ENCODE results near the gene HSF5.
A peak's percentile ranks its signal among the peaks of the same experiment; 100 is the strongest.
"Not testable (repeated sequence)": the region's sequence is repeated elsewhere in the genome, so short reads cannot be mapped to it uniquely, and the experiment has no call there.

The HSF5 gene

DNA sequence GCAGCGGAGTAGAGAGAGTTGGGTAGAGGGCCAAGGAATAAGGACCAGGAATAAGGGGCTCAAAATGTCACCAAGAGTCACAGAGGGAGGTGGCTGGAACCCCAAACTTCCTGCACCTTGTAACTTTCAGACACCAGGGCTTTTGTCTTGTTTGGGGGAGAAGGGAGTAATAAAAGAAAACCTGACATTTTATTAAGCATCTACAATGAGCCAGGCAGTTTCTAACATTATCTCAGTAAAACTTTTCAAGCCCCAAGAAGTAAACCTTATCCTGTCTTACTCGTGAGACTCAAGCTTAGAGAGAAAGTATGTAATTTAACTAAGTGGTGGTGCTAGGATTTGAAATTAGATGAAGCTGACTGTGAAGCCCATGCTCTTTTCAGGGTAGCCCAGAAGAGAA is 27.1 kb upstream of the HSF5 start:
- ATAC-seq = no peak

DNA sequence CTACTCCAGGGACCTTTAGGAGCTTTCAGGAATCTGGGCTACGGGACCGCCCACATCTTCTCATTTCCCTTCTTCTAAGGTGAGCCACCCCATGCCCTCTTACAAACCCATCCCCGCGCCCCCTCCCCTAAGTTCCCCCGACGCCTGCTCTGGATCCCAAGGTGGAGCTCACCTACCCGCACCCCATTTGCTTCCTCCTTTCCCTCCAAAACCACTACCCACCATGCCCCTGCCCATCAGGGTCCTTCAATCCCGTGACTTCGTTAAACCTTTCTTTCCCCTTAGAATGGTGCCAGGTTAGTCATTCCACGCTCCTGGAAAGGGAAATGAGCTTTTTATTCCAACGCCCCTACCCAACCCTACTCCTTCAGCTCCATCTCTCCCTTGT is 26.6 kb upstream of the HSF5 start:
- ATAC-seq = no peak

DNA sequence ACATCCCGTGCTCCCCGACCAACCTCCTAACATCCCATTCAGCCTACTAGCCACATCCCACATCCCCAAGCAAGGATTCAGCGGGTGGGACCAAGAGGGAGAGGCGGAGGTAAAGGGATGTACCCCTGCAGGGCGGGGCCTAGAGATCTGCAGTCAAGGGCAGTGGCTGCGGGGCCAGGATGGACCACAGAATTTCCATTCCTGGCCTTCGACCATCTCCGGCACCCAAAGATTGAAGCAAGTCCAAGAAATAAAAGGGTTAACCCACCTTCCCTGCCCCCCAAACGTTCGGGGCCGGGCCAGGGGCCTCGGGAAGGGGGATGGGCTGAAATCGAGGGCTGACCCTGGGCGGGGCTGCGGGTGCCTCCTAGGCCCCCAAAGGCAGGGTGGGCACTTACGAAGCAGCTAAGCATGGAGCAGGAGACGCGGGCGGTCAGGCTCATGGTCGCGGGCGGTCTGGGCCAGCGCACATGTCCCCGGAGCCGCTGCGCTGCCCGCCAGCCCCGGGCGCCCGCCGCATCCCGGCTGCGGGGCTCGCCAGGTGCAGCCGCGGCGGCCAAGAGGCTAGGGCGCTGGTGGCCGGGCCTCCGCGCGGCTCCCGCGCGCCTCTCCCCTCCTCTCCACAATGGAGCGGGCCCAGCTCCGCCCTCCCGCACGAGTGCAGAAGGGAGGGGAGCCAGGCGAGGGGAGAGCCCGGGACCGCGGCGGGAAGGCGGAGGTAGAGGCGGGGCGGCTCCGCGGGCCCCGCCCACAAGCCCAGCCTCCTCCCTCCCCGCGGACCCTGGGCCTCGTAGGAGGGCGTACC is 26.0 kb upstream of the HSF5 start, which contains the start of gene MTMR4:
Gene MTMR4 (minus strand): TSS at position 674 of the 805 bp plus-strand sequence. CDS start 231 bp downstream, at position 443.
- ATAC-seq = peak; percentile 3 to 6

DNA sequence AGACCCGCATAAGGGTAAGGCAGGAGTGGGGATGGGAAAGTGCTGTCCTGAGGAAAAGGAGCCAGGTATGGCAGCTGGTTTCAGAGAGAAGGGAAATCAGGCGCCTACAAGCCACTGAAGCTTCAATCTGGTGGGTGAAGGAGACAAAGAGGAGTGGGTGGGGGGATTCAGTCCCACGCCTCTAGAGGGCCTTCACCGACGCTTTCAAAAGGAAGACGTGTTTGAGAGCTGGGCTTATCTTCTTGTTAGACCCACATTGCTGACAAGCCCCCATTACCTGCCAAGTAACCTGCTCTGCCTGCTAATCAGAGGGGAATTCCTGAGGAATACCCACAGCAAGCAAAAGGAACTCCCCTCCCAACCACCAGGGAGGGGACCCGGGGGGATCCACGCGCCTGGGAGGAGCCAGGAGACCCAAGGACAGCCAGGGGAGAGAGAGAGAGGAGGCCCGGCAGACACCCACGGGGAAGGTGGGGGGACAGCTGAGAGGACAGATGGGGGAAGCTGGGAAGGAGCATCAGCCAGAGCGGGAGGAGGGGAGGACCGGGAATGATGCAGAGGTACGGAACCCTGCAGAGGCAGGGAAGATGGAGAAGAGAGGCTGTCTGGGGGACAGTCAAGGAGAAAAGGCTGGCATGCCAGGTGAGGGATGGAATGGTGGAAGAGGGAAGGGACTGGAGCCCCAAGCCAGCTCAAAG is 25.2 kb upstream of the HSF5 start:
- no peak for ATAC-seq

DNA sequence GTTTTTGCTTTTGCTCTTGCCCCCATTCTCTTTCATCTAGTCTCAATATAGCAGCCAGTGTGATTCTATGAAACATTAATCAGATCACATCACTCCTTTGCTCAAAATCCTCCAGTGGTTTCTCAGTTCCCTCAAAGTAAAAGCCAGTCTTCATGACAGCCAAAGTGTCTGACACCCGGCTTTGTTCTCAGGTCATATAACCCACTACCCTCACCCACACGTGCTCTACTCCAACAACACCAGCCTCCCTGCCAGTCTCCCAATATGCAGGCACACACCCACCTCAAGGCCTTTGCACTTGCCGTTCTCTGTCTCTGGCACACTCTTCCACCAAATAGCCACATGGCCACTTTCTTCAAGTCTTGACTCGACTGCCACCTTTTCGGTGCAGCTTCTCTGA is 21.9 kb upstream of the HSF5 start:
- ATAC-seq = no peak

DNA sequence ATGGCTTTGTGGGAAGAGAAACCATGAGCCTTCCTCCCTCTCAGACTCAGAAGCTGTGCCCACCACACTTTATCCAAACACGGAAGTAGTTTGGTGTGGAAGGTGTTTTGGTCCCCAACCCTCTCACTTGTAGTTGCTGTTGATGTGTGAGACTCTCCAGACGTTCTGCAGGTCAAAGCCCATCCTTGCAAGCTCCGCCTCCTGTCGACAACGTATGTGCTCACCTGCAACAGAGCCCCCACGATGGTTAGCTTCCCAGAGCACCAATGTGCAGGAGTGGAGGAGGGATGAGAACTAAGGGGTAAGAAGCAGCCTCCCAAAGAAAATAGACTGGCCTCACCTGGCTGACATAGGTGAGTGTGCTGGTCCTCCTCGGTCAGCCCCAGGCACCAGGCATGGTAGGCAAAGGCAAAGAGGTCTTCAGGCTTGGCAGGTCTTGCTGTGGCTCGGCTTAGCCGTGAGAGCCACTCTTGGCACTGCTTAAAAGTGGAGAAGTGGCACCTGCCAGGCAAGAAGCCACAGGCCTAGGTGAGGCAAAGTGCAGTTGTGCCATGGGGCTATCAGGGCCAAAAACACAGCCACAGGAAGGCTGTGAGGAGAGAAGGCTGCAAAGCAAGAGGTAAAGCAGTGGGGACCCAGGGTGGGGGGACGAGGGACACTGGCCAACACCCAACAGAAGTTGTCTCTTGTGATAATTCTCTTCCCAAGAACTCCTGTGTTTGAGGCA is 20.3 kb upstream of the HSF5 start:
- no peak for ATAC-seq

DNA sequence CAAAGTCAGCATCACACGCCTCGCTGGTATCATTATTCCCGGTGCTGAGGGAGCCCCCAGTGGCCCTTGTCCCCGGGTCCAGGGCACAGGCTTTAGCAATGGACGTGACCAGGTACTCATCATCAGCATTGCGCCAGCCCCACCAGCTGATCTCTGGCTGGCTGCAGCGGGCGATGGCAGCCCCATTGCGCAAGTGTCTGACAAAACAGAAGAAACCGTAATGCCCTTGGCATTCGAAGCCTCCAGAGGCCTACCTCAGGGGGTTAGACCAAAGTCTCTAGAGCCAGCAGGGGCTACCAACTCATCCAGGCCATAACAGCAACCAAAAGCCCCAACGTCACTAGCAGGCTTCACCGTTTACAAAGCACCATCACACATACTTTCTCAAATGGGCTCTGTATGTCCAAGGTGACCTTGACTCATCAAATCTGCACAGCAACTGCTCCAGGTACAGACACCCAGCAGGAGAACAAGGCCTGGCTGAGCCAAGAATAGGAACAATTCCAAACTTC is 19.0 kb upstream of the HSF5 start:
- no peak for ATAC-seq

DNA sequence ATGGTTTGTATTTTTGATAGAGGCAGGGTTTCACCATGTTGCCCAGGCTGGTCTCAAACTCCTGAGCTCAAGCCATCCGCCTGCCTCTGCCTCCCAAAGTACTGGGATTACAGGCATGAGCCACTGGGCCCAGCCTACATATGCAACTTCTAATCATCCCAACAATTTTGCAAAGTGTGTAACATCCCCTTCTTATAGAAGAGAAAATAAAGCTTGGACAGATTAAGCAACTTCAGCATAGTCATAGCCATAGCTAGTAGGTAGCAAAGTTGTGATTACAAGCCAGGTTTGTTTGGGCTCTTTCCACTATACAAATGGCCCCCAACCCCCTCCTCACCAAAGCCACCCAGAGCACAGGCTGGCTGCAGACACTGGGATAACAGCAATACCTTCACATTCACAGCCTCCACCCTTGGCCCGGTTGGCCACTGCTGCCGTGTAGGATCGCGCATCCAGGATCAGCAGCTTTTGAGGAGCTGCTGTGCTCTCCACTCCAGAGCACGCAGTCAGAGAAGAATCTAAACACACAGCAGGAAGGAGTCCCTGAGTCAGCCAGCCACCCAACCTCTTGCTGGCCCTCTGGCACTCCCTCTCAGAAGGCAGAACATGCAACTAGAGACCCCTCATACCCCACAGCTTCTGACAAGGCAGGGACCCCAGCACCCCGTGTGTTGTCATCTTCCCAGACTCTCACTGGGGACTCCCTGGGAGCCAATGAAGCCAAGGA is 18.3 kb upstream of the HSF5 start:
- ATAC-seq = no peak

DNA sequence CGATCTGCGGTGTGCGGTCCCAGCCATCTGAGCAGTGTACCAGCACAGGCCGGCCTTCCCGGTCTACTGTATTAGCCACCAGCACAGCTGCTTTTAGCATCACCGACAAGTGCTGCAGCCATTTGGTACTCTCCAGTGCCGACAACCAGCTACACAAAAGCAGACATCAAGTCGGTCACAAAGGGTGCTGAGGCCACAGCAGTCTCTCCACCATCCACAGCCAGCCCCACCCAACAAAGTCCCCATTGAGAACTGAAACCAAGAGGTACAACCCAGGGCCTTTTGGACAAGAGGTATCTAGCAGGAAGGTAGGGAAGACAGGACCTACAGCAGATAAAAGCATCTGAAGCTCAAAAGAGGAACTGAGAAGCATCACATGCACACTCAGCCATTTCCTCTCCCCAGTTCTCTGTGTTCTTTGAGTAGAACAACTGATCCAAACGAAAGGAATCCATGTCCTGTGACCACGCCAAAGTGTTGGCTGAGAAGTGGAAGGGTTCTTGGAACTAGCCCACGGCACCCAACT is 16.7 kb upstream of the HSF5 start:
- peak; percentile 17 to 20 for ATAC-seq

DNA sequence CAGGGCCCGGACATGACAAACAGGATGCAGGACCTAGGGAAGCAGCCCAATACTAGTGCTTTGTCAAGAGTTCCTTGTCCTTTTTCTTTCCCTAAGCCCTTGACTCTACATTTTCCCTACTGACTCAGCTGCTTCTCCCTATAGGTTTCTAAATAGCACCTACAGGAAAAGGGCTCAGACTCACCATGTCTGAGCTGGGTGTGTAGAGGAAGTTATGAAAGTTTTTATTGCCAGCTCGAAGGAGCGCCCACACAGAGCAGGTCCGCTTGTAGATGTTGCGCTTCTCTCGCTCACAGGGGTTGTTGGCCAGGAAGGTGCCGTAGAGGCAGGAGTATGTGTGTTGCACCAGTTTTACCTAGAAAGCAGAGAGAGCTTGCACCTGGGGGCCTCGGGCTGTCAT is 15.7 kb upstream of the HSF5 start:
- no peak for ATAC-seq

DNA sequence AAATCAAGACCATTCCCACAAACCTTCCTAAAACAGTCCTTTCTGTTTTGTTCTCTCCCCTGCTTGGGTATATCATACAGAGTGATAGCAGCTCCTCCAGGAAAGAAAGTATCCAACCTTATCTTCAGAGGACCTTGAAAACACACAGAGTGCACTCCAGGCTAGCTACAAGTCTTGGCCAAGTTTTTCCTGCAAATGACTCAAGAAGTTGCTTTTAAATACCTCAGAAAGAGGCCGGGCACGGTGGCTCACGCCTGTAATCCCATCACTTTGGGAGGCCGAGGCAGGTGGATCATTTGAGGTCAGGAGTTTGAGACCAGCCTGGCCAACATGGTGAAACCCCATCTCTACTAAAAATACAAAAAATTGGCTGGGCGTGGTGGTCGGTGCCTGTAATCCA is 14.9 kb upstream of the HSF5 start:
- not testable (repeated sequence) for ATAC-seq

DNA sequence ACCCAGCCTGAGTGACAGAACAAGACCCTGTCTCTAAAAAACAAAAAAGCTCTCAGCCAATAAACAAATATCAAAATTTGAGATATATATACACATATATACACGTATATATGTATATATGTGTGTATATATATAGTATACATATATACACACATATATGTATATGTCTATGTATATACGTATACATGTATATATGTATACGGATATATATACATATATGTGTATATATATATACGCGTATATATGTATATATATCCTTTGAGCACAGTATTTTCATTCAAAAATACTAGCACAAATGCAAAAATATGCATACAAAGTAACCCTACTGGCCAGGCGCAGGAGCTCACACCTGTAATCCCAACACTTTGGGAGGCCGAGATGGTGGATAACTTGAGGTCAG is 13.2 kb upstream of the HSF5 start:
- no peak for ATAC-seq

DNA sequence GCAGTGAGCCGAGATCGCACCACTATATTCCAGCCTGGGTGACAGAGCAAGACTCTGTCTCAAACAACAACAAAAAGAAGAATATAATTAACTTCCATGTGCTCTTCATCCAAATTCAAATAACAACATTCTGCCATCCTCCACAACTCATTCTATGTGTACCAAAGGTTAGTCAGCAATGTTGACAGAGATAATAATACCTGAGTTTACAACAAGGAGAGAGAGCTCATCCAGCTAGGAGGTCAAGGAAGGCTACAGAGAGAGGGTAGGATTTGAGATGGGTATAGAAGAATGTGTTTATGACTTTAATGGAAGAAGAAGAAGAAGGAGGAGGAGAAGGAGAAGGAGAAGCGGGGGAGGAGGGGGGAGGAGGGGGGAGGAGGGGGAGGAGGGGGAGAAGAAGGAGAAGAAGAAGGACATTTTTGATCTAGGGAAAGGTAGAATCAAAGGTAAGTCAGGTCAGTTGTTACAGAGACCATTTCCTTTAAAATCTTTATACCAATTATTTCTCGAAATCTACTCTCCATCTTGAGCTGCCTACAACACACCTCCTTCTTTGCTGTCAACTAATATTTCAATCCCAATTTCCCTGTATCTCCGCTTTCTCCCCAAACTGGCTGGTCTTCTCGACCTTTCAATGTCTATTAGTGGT is 10.1 kb upstream of the HSF5 start:
- no peak for ATAC-seq

DNA sequence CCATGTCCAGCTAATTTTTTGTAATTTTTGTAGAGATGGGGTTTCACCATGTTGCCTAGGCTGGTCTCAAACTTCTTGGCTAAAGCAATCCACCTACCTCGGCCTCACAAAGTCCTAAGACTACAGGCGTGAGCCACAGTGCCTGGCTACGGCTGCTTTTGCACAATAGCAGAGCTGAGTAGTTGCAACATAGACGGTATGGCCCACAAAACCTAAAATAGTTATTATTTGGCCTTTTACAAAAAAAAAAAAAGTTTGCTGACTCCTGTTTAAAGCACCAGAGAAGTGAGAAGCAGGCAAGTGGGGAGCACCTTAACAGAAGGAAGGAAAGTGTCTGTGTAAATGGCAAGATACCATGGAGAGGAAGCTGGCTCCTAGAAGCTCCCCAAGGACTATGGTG is 5.3 kb upstream of the HSF5 start:
- no peak for ATAC-seq

DNA sequence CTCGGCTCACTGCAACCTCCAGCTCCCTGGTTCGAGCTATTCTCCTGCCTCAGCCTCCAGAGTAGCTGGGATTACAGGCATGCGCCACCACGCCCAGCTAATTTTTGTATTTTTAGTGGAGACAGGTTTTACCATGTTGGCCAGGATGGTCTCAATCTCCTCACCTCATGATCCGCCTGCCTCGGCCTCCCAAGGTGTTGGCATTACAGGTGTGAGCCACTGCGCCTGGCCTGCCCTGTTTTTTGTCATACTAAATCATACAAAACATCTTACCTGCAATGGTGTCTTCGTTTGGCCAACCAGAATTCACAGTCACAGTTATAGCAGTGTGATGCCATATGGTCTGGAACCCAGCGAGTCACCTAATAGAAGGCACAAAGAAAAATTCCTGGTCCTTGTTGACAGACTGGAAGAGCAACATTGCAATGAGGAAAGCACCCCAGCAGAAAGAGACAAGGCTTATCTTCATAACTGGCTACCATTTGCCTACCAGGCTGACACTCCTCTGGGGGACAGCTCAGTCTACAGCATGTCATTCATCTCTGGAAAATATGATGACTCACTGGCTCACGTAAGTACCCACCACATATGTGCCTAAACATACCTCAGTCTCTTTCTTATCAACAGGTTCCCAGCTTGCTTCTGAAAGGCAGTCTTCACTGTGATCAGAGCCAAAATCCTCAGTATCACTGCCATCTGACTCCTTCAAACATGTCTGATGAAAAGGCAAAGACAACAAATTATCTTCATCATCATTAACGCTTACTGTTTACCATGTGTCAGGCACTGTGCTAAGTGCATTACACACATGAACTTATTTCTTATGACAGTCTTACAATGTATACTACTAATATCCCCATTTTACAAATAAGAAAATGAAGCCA is 4.3 kb upstream of the HSF5 start:
- peak; percentile 95 to 96 for ATAC-seq

DNA sequence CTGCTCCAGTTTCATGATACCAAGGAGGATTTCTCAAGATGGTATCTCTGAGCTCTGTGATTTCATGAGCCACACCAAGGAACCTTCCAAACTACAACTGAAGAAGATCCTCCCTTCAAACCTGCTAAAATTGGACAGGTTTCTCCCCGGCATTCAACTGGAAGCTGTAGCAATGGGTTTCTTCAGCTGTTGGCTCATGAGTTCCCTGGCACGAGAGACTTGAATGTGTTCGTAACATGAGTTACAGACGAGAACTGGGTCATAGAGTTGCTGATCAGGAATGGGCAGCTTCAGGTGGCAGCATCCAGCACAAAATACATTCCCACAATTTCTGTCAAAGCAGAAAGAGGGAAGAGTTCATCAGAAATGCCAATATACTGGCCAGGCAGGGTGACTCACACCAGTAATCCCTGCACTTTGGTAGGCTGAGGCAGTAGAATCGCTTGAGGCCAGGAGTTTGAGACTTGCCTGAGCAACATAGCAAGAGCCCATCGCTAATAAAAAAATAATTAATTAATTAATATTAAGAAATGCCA is 3.4 kb upstream of the HSF5 start:
- ATAC-seq = no peak

DNA sequence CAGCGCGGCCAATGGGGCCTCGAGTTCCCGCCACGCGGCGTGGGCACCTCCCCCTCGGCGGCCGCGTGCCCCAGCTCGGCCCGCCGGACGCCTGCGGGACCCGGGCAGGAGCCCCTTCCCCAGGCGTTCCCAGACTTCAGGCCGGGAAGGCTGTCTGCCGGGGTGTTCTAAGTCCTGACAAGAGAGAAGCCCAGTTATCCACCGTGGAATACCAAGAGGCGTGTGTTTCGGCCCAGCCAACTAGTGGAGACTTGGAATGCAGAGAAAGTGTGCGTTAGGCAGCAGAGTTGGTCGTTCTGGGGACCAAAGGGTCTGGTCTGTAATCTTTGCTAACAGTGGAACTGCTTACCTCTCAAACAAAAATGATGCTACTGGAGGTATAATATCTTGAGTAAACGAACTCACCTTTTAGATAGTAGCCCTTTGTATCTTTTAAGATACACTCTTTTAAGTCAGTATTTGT is 251 bp upstream of the HSF5 start:
- ATAC-seq = no peak

DNA sequence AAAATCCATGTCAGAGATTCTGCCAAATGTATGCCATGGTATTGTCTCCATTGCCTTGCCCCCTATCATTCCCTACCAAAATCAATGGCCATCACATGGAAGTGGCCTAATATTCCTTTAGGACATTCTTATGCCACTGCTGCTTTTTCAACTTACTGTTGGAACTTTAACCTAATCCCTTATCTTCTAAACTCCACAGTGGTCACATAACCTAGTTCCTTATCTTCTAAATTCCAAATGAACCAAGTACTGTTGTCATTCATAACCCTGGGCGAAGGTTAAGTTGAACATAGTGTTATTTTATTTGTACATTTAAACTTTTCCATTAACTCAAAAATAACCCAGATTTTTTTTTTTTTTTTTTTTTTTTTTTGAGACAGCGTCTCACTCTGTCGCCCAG is 3.6 kb downstream of the HSF5 start:
- no peak for ATAC-seq

DNA sequence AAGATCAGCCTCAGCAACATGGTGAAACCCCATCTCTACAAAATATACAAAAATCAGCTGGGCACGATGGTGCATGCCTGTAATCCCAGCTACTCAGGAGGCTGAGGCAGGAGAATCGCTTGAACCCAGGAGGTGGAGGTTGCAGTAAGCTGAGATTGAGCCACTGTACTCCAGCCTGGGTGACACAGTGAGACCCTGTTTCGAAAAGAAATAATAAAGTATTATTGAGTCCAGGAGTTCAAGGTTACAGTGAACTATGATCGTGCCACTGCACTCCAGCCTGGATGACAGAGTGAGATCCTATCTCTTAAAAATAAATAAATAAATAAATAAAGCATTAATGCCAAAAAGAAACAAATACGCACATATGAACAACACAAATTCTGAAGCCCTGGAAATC is 6.4 kb downstream of the HSF5 start:
- ATAC-seq = not testable (repeated sequence)

DNA sequence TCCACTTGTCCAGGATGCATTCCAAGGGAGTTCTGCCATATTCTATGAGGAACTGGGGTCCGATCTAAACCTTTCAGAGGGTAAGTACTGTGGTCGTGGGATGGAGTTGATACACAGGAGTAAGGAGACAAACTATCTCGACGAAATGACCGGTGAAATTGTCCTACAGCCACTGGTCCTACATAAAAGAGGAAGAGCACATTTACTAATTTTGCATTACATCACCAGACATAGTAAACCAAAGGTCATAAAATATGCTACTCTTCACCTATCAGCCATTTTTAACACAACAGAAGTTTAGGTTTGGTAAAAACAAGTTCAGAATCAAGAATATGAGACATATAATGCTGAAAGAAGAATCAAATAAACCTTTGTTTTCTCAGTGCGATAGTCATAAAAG is 8.1 kb downstream of the HSF5 start:
- no peak for ATAC-seq
